ENCODE measurements around the gene SWAP70.

DNA sequence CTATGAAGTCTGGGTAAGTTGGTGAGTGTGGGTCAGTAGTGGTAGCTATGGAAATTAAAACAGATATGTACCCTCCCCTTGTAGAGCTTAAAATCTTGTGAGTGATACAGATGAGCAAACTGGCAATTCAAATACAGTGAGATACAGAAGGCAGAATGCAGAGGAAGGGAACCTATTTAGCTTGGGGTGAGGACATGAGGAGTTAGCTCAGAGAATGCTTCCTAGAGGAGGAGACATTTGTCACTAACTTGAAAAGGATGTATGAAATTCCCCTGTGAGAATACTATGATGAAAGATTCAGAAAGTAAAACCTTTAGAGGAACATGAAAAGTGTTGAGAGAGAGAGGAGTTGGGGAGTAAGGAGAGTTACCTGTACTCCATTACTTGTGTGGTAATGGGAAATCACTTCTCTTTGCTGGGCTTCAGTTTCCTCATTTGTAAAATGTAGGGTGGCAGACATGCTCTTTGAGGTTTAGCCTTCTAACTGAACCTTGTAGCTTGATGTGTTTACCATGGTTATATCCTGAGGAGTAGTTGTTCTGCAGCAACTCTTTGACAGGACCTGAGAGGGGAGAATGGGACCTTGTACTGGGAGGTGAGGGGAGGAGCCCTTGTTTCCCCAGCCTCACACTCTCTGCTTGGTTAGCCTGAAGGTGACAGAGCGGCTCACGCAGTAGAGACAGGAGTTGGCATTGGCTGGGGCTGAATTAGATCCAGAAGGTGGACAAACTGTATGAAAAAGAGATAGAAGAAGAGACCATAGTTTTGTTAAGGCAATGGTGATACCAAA, 17.9 kb downstream of the SWAP70 start:
- TF ChIP-seq, protein P1, sequence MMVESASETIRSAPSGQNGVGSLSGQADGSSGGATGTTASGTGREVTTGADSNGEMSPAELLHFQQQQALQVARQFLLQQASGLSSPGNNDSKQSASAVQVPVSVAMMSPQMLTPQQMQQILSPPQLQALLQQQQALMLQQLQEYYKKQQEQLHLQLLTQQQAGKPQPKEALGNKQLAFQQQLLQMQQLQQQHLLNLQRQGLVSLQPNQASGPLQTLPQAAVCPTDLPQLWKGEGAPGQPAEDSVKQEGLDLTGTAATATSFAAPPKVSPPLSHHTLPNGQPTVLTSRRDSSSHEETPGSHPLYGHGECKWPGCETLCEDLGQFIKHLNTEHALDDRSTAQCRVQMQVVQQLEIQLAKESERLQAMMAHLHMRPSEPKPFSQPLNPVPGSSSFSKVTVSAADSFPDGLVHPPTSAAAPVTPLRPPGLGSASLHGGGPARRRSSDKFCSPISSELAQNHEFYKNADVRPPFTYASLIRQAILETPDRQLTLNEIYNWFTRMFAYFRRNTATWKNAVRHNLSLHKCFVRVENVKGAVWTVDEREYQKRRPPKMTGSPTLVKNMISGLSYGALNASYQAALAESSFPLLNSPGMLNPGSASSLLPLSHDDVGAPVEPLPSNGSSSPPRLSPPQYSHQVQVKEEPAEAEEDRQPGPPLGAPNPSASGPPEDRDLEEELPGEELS (CRISPR knock-in tag; IDR thresholded peaks at IDR 0.05): no peak
- TF ChIP-seq PCBP1 (IDR thresholded peaks at IDR 0.05; ENCODE audit: borderline replicate concordance, low read depth, low read length): no peak
- TF ChIP-seq, protein P2, sequence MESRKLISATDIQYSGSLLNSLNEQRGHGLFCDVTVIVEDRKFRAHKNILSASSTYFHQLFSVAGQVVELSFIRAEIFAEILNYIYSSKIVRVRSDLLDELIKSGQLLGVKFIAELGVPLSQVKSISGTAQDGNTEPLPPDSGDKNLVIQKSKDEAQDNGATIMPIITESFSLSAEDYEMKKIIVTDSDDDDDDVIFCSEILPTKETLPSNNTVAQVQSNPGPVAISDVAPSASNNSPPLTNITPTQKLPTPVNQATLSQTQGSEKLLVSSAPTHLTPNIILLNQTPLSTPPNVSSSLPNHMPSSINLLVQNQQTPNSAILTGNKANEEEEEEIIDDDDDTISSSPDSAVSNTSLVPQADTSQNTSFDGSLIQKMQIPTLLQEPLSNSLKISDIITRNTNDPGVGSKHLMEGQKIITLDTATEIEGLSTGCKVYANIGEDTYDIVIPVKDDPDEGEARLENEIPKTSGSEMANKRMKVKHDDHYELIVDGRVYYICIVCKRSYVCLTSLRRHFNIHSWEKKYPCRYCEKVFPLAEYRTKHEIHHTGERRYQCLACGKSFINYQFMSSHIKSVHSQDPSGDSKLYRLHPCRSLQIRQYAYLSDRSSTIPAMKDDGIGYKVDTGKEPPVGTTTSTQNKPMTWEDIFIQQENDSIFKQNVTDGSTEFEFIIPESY (CRISPR knock-in tag; IDR thresholded peaks at IDR 0.05): no peak
